Measurements from ENCODE around the gene PILRB. TPM values are rescaled to one million over a fixed set of nuclear protein-coding genes. Genes with fewer than 3 reads are reported as not detected.

Gene PILRB
- total RNA-seq, 1 experiment from 2014 or later = 60.2 TPM

DNA sequence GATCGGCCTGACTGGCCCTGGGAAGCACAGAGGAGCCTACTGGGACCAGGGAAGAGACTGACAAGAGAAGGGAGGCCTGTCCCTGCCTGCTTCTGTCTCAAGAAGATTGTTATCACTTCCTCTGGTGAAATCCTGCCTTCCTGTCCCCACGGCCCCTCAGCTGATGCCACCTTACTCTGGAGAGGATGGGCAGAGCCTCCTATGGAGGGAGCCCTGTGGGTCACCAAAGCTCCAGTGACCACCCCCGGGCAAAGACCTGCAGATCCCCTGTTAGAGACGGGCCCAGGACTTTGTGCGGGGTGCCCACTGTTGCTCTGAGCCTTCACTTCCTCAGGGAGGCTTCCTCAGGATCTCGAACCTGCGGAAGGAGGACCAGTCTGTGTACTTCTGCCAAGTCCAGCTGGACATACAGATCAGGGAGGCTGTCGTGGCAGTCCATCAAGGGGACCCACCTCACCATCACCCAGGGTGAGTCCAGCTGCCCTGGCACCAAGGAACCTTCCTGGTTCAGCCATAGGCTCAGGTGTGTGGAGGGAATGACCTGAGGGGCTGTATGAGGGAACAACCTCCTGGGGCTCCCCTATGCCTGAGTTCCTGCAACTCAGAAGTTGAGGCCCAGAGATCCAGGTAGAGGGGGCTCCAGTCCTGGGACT is 1.4 kb upstream of the PILRB start:
- Histone ChIP-seq H2AFZ (ENCODE audit: low read depth, low read length, poor library complexity, severe bottlenecking) (no peak overlapping the region), H3K36me3 (ENCODE audit: control insufficient read depth in 1 of 2, insufficient read depth in 2 of 2, low read length in 2 of 2) (peaks cover 46 to 63% of the 10 kb centered on the region in 2 experiments), H3K9me3 (ENCODE audit: control insufficient read depth in 1 of 2, insufficient read depth in 1 of 2, low read depth in 1 of 2, low read length in 2 of 2) (no peaks in the 10 kb centered on the region), H3K27me3 (ENCODE audit: insufficient read depth, low read length) (no peaks in the 10 kb centered on the region), H4K20me1 (ENCODE audit: insufficient read depth) (no peaks in the 10 kb centered on the region), H3K4me3 (replicated peaks in 1 of 2; ENCODE audit: low read depth in 1 of 2, low read length in 2 of 2) (no peak overlapping the region), H3K79me2 (ENCODE audit: insufficient read depth, low read length) (peaks cover 5% of the 10 kb centered on the region; the same call in 1 of the 2 replicates), H3K9ac (ENCODE audit: low read length) (no peak overlapping the region), H3K4me1 (ENCODE audit: control insufficient read depth in 1 of 2, insufficient read depth in 2 of 2, low read length in 2 of 2) (no peaks in the 10 kb centered on the region), H3K27ac (ENCODE audit: low read depth, low read length) (no peak overlapping the region), H3K9me2 (ENCODE audit: insufficient read depth) (no peaks in the 10 kb centered on the region), H3K4me2 (ENCODE audit: low read length) (no peak overlapping the region)
- CTCF ChIA-PET = no interaction called here
- intact Hi-C loops (cut with micrococcal nuclease) = no loop called here
- no peak for ATAC-seq
- POLR2A ChIA-PET = no interaction called here
- RAD21 ChIA-PET (ENCODE audit: low non-redundant PET in 1 of 2, low total read pairs in 2 of 2, uncharacterized antibody in 2 of 2, unreplicated experiment in 2 of 2) = no interaction called here
- no TSS peak for BruUV-seq (replicated peaks)
- no peak for TF ChIP-seq ZNF274 (IDR thresholded peaks at IDR 0.05; ENCODE audit: low read depth, low read length)
- no peak for TF ChIP-seq SRF (IDR thresholded peaks at IDR 0.05; ENCODE audit: low read depth)
- no peak for TF ChIP-seq EZH2phosphoT487 (IDR thresholded peaks at IDR 0.05; ENCODE audit: borderline replicate concordance)
- DNase-seq (ENCODE audit: low read depth, low spot score) = no peak

DNA sequence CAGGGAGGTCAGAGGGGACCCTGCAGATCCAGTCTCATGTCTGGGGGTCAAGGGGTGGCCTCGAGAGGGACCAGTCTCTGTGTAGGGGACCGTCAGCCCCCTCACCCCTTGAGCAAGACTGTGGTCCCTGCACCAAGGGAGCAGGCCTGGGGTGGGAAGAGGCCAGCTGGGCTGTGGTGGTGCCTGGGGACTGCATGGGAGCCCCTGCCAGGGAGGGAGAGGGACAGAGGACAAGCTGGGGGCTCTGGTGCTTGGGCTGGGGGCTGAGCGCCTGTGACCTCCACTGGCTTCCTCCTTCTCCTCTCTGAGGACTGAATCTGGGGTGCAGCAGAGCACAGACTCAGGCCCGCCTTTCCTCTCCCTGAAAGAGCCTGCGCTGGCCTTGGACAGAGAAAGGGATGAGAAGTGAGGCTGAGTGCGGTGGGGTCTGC is 771 bp upstream of the PILRB start:
- H3K4me3 ChIP-seq (replicated peaks in 1 of 2; ENCODE audit: low read depth in 1 of 2, low read length in 2 of 2) = no peak overlapping the region
- no peak for DNase-seq (ENCODE audit: low read depth, low spot score)
- ATAC-seq = no peak
- ChIA-PET POLR2A (no interaction called here), RAD21 (ENCODE audit: low non-redundant PET in 1 of 2, low total read pairs in 2 of 2, uncharacterized antibody in 2 of 2, unreplicated experiment in 2 of 2) (no interaction called here), CTCF (no interaction called here)
- no peak overlapping the region for H2AFZ ChIP-seq (ENCODE audit: low read depth, low read length, poor library complexity, severe bottlenecking)
- H3K9ac ChIP-seq (ENCODE audit: low read length) = no peak overlapping the region
- H3K36me3 ChIP-seq (ENCODE audit: control insufficient read depth in 1 of 2, insufficient read depth in 2 of 2, low read length in 2 of 2) = peaks cover 47 to 64% of the 10 kb centered on the region in 2 experiments
- intact Hi-C loops (cut with micrococcal nuclease) = no loop called here
- H3K4me2 ChIP-seq (ENCODE audit: low read length) = no peak overlapping the region
- no peak overlapping the region for H3K27ac ChIP-seq (ENCODE audit: low read depth, low read length)
- H3K9me2 ChIP-seq (ENCODE audit: insufficient read depth) = no peaks in the 10 kb centered on the region
- H3K9me3 ChIP-seq (ENCODE audit: control insufficient read depth in 1 of 2, insufficient read depth in 1 of 2, low read depth in 1 of 2, low read length in 2 of 2) = no peaks in the 10 kb centered on the region
- H4K20me1 ChIP-seq (ENCODE audit: insufficient read depth) = no peaks in the 10 kb centered on the region
- BruUV-seq (replicated peaks) = no TSS peak
- peaks cover 5% of the 10 kb centered on the region; the same call in 1 of the 2 replicates for H3K79me2 ChIP-seq (ENCODE audit: insufficient read depth, low read length)
- H3K4me1 ChIP-seq (ENCODE audit: control insufficient read depth in 1 of 2, insufficient read depth in 2 of 2, low read length in 2 of 2) = no peaks in the 10 kb centered on the region
- no peaks in the 10 kb centered on the region for H3K27me3 ChIP-seq (ENCODE audit: insufficient read depth, low read length)
- TF ChIP-seq EZH2phosphoT487 (IDR thresholded peaks at IDR 0.05; ENCODE audit: borderline replicate concordance) (no peak), CBX3 (IDR thresholded peaks at IDR 0.05; ENCODE audit: low read depth) (no peak), TCF7L2 (IDR thresholded peaks at IDR 0.05; ENCODE audit: borderline replicate concordance, extremely low read depth, insufficient read depth, insufficient read length) (no peak), ELF1 (IDR thresholded peaks at IDR 0.05; ENCODE audit: borderline replicate concordance, low read depth) (no peak), EZH2 (IDR thresholded peaks at IDR 0.05) (no peak), JUND (IDR thresholded peaks at IDR 0.05) (no peak)
- TF ChIP-seq, protein P1, sequence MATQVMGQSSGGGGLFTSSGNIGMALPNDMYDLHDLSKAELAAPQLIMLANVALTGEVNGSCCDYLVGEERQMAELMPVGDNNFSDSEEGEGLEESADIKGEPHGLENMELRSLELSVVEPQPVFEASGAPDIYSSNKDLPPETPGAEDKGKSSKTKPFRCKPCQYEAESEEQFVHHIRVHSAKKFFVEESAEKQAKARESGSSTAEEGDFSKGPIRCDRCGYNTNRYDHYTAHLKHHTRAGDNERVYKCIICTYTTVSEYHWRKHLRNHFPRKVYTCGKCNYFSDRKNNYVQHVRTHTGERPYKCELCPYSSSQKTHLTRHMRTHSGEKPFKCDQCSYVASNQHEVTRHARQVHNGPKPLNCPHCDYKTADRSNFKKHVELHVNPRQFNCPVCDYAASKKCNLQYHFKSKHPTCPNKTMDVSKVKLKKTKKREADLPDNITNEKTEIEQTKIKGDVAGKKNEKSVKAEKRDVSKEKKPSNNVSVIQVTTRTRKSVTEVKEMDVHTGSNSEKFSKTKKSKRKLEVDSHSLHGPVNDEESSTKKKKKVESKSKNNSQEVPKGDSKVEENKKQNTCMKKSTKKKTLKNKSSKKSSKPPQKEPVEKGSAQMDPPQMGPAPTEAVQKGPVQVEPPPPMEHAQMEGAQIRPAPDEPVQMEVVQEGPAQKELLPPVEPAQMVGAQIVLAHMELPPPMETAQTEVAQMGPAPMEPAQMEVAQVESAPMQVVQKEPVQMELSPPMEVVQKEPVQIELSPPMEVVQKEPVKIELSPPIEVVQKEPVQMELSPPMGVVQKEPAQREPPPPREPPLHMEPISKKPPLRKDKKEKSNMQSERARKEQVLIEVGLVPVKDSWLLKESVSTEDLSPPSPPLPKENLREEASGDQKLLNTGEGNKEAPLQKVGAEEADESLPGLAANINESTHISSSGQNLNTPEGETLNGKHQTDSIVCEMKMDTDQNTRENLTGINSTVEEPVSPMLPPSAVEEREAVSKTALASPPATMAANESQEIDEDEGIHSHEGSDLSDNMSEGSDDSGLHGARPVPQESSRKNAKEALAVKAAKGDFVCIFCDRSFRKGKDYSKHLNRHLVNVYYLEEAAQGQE (IDR thresholded peaks at IDR 0.05; ENCODE audit: low read depth) = no peak
